ENCODE results near the gene WDR33. TPM values are rescaled to one million over a fixed set of nuclear protein-coding genes. Genes with fewer than 3 reads are reported as not detected.

Gene WDR33
- total RNA-seq, 2 experiments from 2014 or later = 71.4 to 74.6 TPM

- no peak for DNase-seq
- peak; percentile 77 for ATAC-seq
- Mint-ChIP-seq H3K27me3 (no peaks in the 10 kb centered on the region), H3K36me3 (ENCODE audit: low read depth) (peaks cover 51% of the 10 kb centered on the region), H3K27ac (peak overlapping the region; percentile 80), H3K4me3 (no peak overlapping the region), H3K4me1 (ENCODE audit: low read depth) (peaks cover 8% of the 10 kb centered on the region), H3K9me3 (no peaks in the 10 kb centered on the region)
- ChIA-PET CTCF (interaction anchor here (0.9 kb wide), 1 partner anchor 98 kb away, joined by 3 read pairs; no protein-coding TSS in a partner anchor), POLR2A (no interaction called here)
- no peak for TF ChIP-seq CTCF (IDR thresholded peaks at IDR 0.05)
- intact Hi-C loops (cut with micrococcal nuclease) = no loop called here
These were observed 89.5 kb downstream of the WDR33 start for GRCh38 chr2:127721311-127721977.

- intact Hi-C loops (cut with micrococcal nuclease) = no loop called here
- H3K27ac Mint-ChIP-seq = no peak overlapping the region
- CTCF ChIA-PET = no interaction called here
- H3K36me3 Mint-ChIP-seq (ENCODE audit: low read depth) = peaks cover 49% of the 10 kb centered on the region
- H3K27me3 Mint-ChIP-seq = no peaks in the 10 kb centered on the region
- TF ChIP-seq CTCF (IDR thresholded peaks at IDR 0.05) = no peak
- POLR2A ChIA-PET = no interaction called here
- DNase-seq (no peak), ATAC-seq (no peak)
- H3K4me1 Mint-ChIP-seq (ENCODE audit: low read depth) = peaks cover 8% of the 10 kb centered on the region
- no peak overlapping the region for H3K4me3 Mint-ChIP-seq
- H3K9me3 Mint-ChIP-seq = no peaks in the 10 kb centered on the region
These were observed 91.4 kb downstream of the WDR33 start for GRCh38 chr2:127719301-127720218.

- Mint-ChIP-seq H3K4me1 (ENCODE audit: low read depth) (peaks cover 8% of the 10 kb centered on the region), H3K36me3 (ENCODE audit: low read depth) (peaks cover 46% of the 10 kb centered on the region), H3K27ac (no peak overlapping the region), H3K27me3 (no peaks in the 10 kb centered on the region), H3K9me3 (no peaks in the 10 kb centered on the region), H3K4me3 (no peak overlapping the region)
- DNase-seq = no peak
- POLR2A ChIA-PET = interaction anchor here (0.7 to 1.4 kb wide), 2 partner anchors 12 to 105 kb away, joined by 3 read pairs; no protein-coding TSS in a partner anchor
- intact Hi-C loops (cut with micrococcal nuclease) = no loop called here
- CTCF ChIA-PET = interaction anchor here (0.8 to 1.2 kb wide), 3 partner anchors 15 to 127 kb away, joined by 3 read pairs; no protein-coding TSS in a partner anchor
- ATAC-seq = no peak
- no peak for TF ChIP-seq CTCF (IDR thresholded peaks at IDR 0.05)
These were observed 92.7 kb downstream of the WDR33 start for GRCh38 chr2:127718271-127718670.

- H3K36me3 Mint-ChIP-seq (ENCODE audit: low read depth) = peaks cover 33% of the 10 kb centered on the region
- no peak for ATAC-seq
These were observed 95.1 kb downstream of the WDR33 start for GRCh38 chr2:127715778-127716449.

More at GRCh38 chr2:127715778-127716449, 95.1 kb downstream of the WDR33 start:
- no peak for TF ChIP-seq CTCF (IDR thresholded peaks at IDR 0.05)
- H3K9me3 Mint-ChIP-seq = no peaks in the 10 kb centered on the region
- H3K4me3 Mint-ChIP-seq = no peak overlapping the region
- DNase-seq = no peak
- no peak overlapping the region for H3K27ac Mint-ChIP-seq
- POLR2A ChIA-PET = interaction anchor here (1.2 to 1.4 kb wide), 2 partner anchors 13 to 15 kb away, joined by 3 read pairs; partner anchors contain the start of gene SFT2D3
- H3K27me3 Mint-ChIP-seq = no peaks in the 10 kb centered on the region
- H3K4me1 Mint-ChIP-seq (ENCODE audit: low read depth) = no peaks in the 10 kb centered on the region
- intact Hi-C loops (cut with micrococcal nuclease) = no loop called here
- CTCF ChIA-PET = interaction anchor here (1.1 to 1.8 kb wide), 2 partner anchors 8 to 14 kb away, joined by 3 to 5 read pairs; no protein-coding TSS in a partner anchor
